GM12891 (cell line): ENCODE data around the gene SIRT3.

Source experiments
- POLR2A ChIP-seq: IDR thresholded peaks from 2 replicates; pipeline ENCODE4 v1.6.1; 2011; ENCODE audit warnings: low read depth, low read length, control low read depth
- POLR2AphosphoS5 ChIP-seq: IDR thresholded peaks from 2 replicates; pipeline ENCODE4 v1.6.1; 2011; ENCODE audit warnings: low read depth, low read length, control low read depth
- SPI1 ChIP-seq: IDR thresholded peaks from 2 replicates; pipeline ENCODE4 v1.6.1; 2011; ENCODE audit warnings: low read depth, low read length, control low read depth
- TAF1 ChIP-seq: IDR thresholded peaks from 2 replicates; pipeline ENCODE4 v1.6.1; 2011; ENCODE audit warnings: low read depth, low read length, control low read depth

- no peak for TF ChIP-seq POLR2A
- no peak for TF ChIP-seq POLR2AphosphoS5
- TF ChIP-seq TAF1: no peak
- no peak for TF ChIP-seq SPI1
These were observed 12.9 kb downstream of the SIRT3 start for GRCh38 chr11:223026-223789.
